T-cell (primary cell): Measurements from ENCODE around the gene A2ML1. TPM values are rescaled to one million over a fixed set of nuclear protein-coding genes. Genes with fewer than 3 reads are reported as not detected.

ENCODE experiments used
- ATAC-seq, 4 experiments: fragments of 200-7000 bp in 3 of 4; fragments of 150-1000 bp in 1 of 4; cut with Tn5 transposase; replicated peaks in 1 of 4; 1 replicate in 3 of 4; 2 replicates in 1 of 4; pipeline ENCODE4 v1.10.0; 2021; ENCODE audit warnings: moderate library complexity in 3 of 4, mild to moderate bottlenecking in 2 of 4, moderate number of reproducible peaks in 1 of 4
- CTCF ChIA-PET, 2 donors: fragments of 300-600 bp; sonication (Branson Sonifier 250); formaldehyde crosslinking; loops; one replicate each; lab custom pipeline; 2022; ENCODE audit warnings: antibody characterized with exemption in 2 of 2; lab: Charles Lee
- POLR2A ChIA-PET, 2 donors: fragments of 300-600 bp; sonication (Branson Sonifier 250); formaldehyde crosslinking; loops; one replicate each; lab custom pipeline; 2022; ENCODE audit warnings: antibody characterized with exemption in 2 of 2; lab: Charles Lee
- DNase-seq, 35 experiments: peaks; one replicate each; pipeline versions ENCODE4 v3.0.0 to v3.0.0-alpha.2; 2013 to 2023
- H3K27ac ChIP-seq: one replicate; pipeline ENCODE4 v1.5.1; 2013; ENCODE audit warnings: low read length
- H3K27me3 ChIP-seq, 2 experiments: replicated peaks in 1 of 2; 1 replicate in 1 of 2; 2 replicates in 1 of 2; pipeline versions ENCODE4 v1.6.1 to v1.7.0; 2013; ENCODE audit warnings: low read length in 1 of 2, mixed read lengths in 1 of 2; ENCODE audit not compliant: control insufficient read depth in 2 of 2, insufficient read depth in 2 of 2; ENCODE audit errors: extremely low read depth in 1 of 2
- H3K36me3 ChIP-seq, 2 donors: 1 replicate in 1 of 2; 2 replicates in 1 of 2; pipeline versions ENCODE4 v1.6.1 to v1.7.0; 2013; ENCODE audit warnings: low read length in 1 of 2; ENCODE audit not compliant: control insufficient read depth in 2 of 2, insufficient read depth in 1 of 2; ENCODE audit errors: extremely low read depth in 1 of 2
- H3K4me1 ChIP-seq, 2 experiments: 1 replicate in 1 of 2; 2 replicates in 1 of 2; pipeline versions ENCODE4 v1.6.1 to v1.7.0; 2013; ENCODE audit warnings: low read length in 2 of 2, mixed read lengths in 1 of 2; ENCODE audit not compliant: insufficient read depth in 2 of 2, control insufficient read depth in 1 of 2; ENCODE audit errors: extremely low read depth in 1 of 2
- H3K4me3 ChIP-seq, 2 donors: 1 replicate in 1 of 2; 2 replicates in 1 of 2; pipeline versions ENCODE4 v1.5.1 to v1.7.0; 2013; ENCODE audit warnings: mild to moderate bottlenecking in 2 of 2, low read length in 1 of 2, moderate library complexity in 1 of 2; ENCODE audit not compliant: control insufficient read depth in 1 of 2; ENCODE audit errors: extremely low read depth in 1 of 2
- H3K9me3 ChIP-seq: 2 replicates; pipeline ENCODE4 v1.7.0; 2013
- H3K27ac Mint-ChIP-seq, 2 donors: one replicate each; pipeline ENCODE4 v1.8.0; 2020 to 2021; ENCODE audit warnings: mild to moderate bottlenecking in 2 of 2, mixed read lengths in 2 of 2
- H3K27me3 Mint-ChIP-seq, 2 donors: one replicate each; pipeline ENCODE4 v1.8.0; 2021 to 2022; ENCODE audit warnings: mixed read lengths in 2 of 2
- H3K36me3 Mint-ChIP-seq: one replicate; pipeline ENCODE4 v1.8.0; 2021; ENCODE audit warnings: mixed read lengths
- H3K4me1 Mint-ChIP-seq, 3 donors: one replicate each; pipeline ENCODE4 v1.8.0; 2020 to 2022; ENCODE audit warnings: mixed read lengths in 3 of 3, mild to moderate bottlenecking in 1 of 3
- H3K4me3 Mint-ChIP-seq, 3 donors: one replicate each; pipeline ENCODE4 v1.8.0; 2020 to 2022; ENCODE audit warnings: mild to moderate bottlenecking in 3 of 3, mixed read lengths in 3 of 3, moderate library complexity in 3 of 3
- H3K9me3 Mint-ChIP-seq, 3 donors: one replicate each; pipeline ENCODE4 v1.8.0; 2020 to 2022; ENCODE audit warnings: mixed read lengths in 3 of 3
- WGBS: methylation state at CpG from one replicate; pipeline ENCODE4 v1.1.5; 2013; ENCODE audit warnings: missing lambda C conversion rate; ENCODE audit not compliant: insufficient coverage; 5-methylcytosine and 5-hydroxymethylcytosine counted together
- total RNA-seq, 35 experiments: library from RNA in 6 of 35; stranded (reverse) in 6 of 35; fragments of 120-200 nt in 1 of 35; gene quantifications; one replicate each; pipeline versions ENCODE4 v1.2.1 to v1.2.4 and lab custom pipeline; 2013 to 2026

The A2ML1 gene
- total RNA-seq, 5 donors from 2014 or later (not counting 1 experiment from before 2014, with no cell fraction given): not detected

DNA sequence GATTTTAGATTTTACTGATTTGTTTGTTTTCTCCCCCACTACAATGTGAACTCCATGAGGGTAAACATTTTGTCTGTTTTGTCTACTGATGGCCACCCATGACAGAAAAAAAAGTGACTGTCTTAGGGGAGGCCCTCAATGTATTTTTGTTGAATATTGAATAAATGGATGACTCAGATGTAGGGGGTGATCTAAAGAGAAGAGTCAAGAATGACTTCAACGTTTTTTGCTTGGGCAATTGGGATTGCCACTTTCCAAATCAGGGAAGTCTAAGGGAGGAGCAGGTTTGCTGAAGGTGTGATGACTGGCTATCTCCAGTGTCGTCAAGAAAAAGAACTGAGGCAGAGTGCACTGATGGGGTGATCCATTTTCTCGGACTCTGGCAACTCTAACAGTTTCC, 81.2 kb downstream of the A2ML1 start:
- Histone ChIP-seq H3K9me3 (no peaks in the 10 kb centered on the region), H3K4me3 (no peak overlapping the region), H3K27ac (no peak overlapping the region), H3K27me3 (peaks cover 0 to 3% of the 10 kb centered on the region in 2 experiments), H3K36me3 (no peaks in the 10 kb centered on the region), H3K4me1 (no peaks in the 10 kb centered on the region)
- 75% methylated on average over 2 of the region's 3 CpGs for WGBS
- Mint-ChIP-seq H3K36me3 (no peaks in the 10 kb centered on the region), H3K9me3 (no peaks in the 10 kb centered on the region), H3K4me3 (no peak overlapping the region), H3K27ac (no peak overlapping the region), H3K27me3 (peaks cover 3 to 5% of the 10 kb centered on the region in 2 donors), H3K4me1 (peaks cover 0 to 3% (median 0%) of the 10 kb centered on the region in 3 donors)
- ATAC-seq (no peak), DNase-seq (no peak)
- ChIA-PET POLR2A (no interaction called here), CTCF (no interaction called here)

- Mint-ChIP-seq H3K9me3 (no peaks in the 10 kb centered on the region), H3K27ac (no peak overlapping the region), H3K4me1 (peaks cover 0 to 3% (median 0%) of the 10 kb centered on the region in 3 donors), H3K4me3 (no peak overlapping the region), H3K27me3 (peaks cover 0 to 5% of the 10 kb centered on the region in 2 donors), H3K36me3 (no peaks in the 10 kb centered on the region)
- H3K27me3 ChIP-seq: peaks cover 0 to 3% of the 10 kb centered on the region in 2 experiments
- H3K9me3 ChIP-seq: no peaks in the 10 kb centered on the region
- H3K4me3 ChIP-seq: no peak overlapping the region
- H3K36me3 ChIP-seq: no peaks in the 10 kb centered on the region
- ChIA-PET CTCF (interaction anchor here in 1 of 2 donors (0.5 kb wide), 1 partner anchor 14 kb away, joined by 3 read pairs; no protein-coding TSS in a partner anchor), POLR2A (no interaction called here)
- ATAC-seq (no peak), DNase-seq (no peak)
- H3K4me1 ChIP-seq: no peaks in the 10 kb centered on the region
- no peak overlapping the region for H3K27ac ChIP-seq
These were observed 82.2 kb downstream of the A2ML1 start for GRCh38 chr12:8904665-8905064.

- no peaks in the 10 kb centered on the region for H3K9me3 Mint-ChIP-seq
- POLR2A ChIA-PET: no interaction called here
These were observed 83.1 kb downstream of the A2ML1 start for GRCh38 chr12:8905546-8905945.

DNA sequence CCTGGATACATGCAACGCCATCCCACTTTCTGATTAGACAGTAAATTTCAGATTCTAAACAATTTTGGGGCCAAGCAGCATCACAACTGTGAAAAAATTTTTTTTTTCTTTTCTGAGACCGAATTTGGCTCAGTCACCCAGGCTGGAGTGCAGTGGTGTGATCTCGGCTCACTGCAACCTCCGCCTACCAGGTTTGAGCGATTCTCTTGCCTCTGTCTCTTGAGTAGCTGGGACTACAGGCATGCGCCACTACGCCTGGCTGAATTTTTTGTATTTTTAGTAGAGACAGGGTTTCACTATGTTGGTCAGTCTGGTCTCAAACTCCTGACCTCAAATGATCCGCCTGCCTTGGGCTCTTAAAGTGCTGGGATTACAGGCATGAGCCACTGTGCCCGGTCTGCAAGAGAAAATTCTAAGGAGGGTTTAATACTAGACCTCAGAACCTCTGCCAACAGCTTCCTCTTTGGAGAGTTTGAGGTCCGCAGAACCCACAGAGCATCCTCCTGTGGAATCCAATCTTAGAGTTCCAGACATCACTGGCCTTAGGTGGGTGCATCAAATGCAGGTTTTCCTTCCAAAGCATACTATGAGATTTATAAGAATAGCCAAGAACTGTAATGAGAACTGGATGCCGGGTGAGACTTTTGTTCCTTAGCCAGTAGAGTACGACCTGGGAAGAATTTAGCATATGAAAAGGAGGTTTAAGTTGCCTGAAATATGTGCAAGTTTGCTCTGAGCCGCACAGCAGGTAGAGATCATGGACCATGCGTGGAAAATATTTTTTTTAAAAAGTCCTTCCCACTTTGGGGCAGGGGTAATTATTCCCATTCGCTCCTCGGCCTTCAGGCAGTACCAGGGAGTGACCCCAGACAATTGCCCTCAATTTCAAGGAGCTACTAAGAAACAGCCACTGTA, 84.1 kb downstream of the A2ML1 start:
- peaks cover 0 to 3% of the 10 kb centered on the region in 2 experiments for H3K27me3 ChIP-seq
- POLR2A ChIA-PET: no interaction called here
- no peak overlapping the region for H3K4me3 ChIP-seq
- Mint-ChIP-seq H3K27me3 (peaks cover 0 to 5% of the 10 kb centered on the region in 2 donors), H3K4me1 (peaks cover 0 to 3% (median 0%) of the 10 kb centered on the region in 3 donors), H3K4me3 (no peak overlapping the region), H3K36me3 (no peaks in the 10 kb centered on the region), H3K9me3 (no peaks in the 10 kb centered on the region), H3K27ac (no peak overlapping the region)
- 90% methylated on average over 7 of the region's 16 CpGs for WGBS
- CTCF ChIA-PET: no interaction called here
- DNase-seq (no peak), ATAC-seq (no peak)
- H3K9me3 ChIP-seq: no peaks in the 10 kb centered on the region
- H3K4me1 ChIP-seq: no peaks in the 10 kb centered on the region
- H3K36me3 ChIP-seq: no peaks in the 10 kb centered on the region
- no peak overlapping the region for H3K27ac ChIP-seq

More at GRCh38 chr12:8905546-8905945, 83.1 kb downstream of the A2ML1 start:
- no peaks in the 10 kb centered on the region for H3K36me3 Mint-ChIP-seq
- H3K4me1 Mint-ChIP-seq: peaks cover 0 to 3% (median 0%) of the 10 kb centered on the region in 3 donors
- Histone ChIP-seq H3K4me1 (no peaks in the 10 kb centered on the region), H3K27ac (no peak overlapping the region), H3K36me3 (no peaks in the 10 kb centered on the region), H3K9me3 (no peaks in the 10 kb centered on the region), H3K27me3 (peaks cover 0 to 3% of the 10 kb centered on the region in 2 experiments), H3K4me3 (no peak overlapping the region)
- H3K27me3 Mint-ChIP-seq: peaks cover 0 to 5% of the 10 kb centered on the region in 2 donors
- H3K27ac Mint-ChIP-seq: no peak overlapping the region
- CTCF ChIA-PET: no interaction called here
- no peak for ATAC-seq
- DNase-seq: no peak
- no peak overlapping the region for H3K4me3 Mint-ChIP-seq
- WGBS: no CpG with 5 or more reads among the region's 10 CpGs

- ChIA-PET POLR2A (no interaction called here), CTCF (no interaction called here)
- Mint-ChIP-seq H3K9me3 (no peaks in the 10 kb centered on the region), H3K36me3 (no peaks in the 10 kb centered on the region), H3K27me3 (peaks cover 0 to 5% of the 10 kb centered on the region in 2 donors), H3K4me1 (peaks cover 0 to 3% (median 0%) of the 10 kb centered on the region in 3 donors), H3K27ac (no peak overlapping the region), H3K4me3 (no peak overlapping the region)
- DNase-seq: no peak
- H3K4me1 ChIP-seq: no peaks in the 10 kb centered on the region
- no peak overlapping the region for H3K27ac ChIP-seq
- ATAC-seq: no peak
- H3K9me3 ChIP-seq: no peaks in the 10 kb centered on the region
- H3K36me3 ChIP-seq: no peaks in the 10 kb centered on the region
- WGBS: no CpG with 5 or more reads among the region's 3 CpGs
- H3K27me3 ChIP-seq: peaks cover 0 to 3% of the 10 kb centered on the region in 2 experiments
- no peak overlapping the region for H3K4me3 ChIP-seq
These were observed 85.1 kb downstream of the A2ML1 start for GRCh38 chr12:8907513-8907912.

- Mint-ChIP-seq H3K36me3 (no peaks in the 10 kb centered on the region), H3K9me3 (no peaks in the 10 kb centered on the region), H3K27ac (no peak overlapping the region), H3K4me3 (no peak overlapping the region), H3K27me3 (no peaks in the 10 kb centered on the region), H3K4me1 (peaks cover 15 to 17% (median 17%) of the 10 kb centered on the region in 3 donors)
- H3K36me3 ChIP-seq: no peaks in the 10 kb centered on the region
- H3K27ac ChIP-seq: no peak overlapping the region
- DNase-seq: no peak
- H3K27me3 ChIP-seq: peaks cover 0 to 3% of the 10 kb centered on the region in 2 experiments
- no peak overlapping the region for H3K4me3 ChIP-seq
- ATAC-seq: no peak
- ChIA-PET CTCF (interaction anchor here (0.6 to 1.0 kb wide), 4 partner anchors 18 to 252 kb away, joined by 3 to 5 read pairs (median 3); no protein-coding TSS in a partner anchor), POLR2A (interaction anchor here in 1 of 2 donors (0.6 kb wide), 1 partner anchor 122 kb away, joined by 3 read pairs; no protein-coding TSS in a partner anchor)
- no peaks in the 10 kb centered on the region for H3K9me3 ChIP-seq
- H3K4me1 ChIP-seq: peaks cover 5 to 6% of the 10 kb centered on the region in 2 experiments
- WGBS: 90% methylated on average over 2 of the region's 5 CpGs
These were observed 87.3 kb downstream of the A2ML1 start for GRCh38 chr12:8909752-8910151.
